Measurements from ENCODE around the gene BCL6. TPM values are rescaled to one million over a fixed set of nuclear protein-coding genes. Genes with fewer than 3 reads are reported as not detected.
A peak's percentile ranks its signal among the peaks of the same experiment; 100 is the strongest.

Gene BCL6
- total and polyA plus RNA-seq, 10 of the 15 experiments (the other 5 are each of a cell fraction or from before 2014, with no cell fraction given) = 0.04 to 0.85 (median 0.15) TPM

DNA sequence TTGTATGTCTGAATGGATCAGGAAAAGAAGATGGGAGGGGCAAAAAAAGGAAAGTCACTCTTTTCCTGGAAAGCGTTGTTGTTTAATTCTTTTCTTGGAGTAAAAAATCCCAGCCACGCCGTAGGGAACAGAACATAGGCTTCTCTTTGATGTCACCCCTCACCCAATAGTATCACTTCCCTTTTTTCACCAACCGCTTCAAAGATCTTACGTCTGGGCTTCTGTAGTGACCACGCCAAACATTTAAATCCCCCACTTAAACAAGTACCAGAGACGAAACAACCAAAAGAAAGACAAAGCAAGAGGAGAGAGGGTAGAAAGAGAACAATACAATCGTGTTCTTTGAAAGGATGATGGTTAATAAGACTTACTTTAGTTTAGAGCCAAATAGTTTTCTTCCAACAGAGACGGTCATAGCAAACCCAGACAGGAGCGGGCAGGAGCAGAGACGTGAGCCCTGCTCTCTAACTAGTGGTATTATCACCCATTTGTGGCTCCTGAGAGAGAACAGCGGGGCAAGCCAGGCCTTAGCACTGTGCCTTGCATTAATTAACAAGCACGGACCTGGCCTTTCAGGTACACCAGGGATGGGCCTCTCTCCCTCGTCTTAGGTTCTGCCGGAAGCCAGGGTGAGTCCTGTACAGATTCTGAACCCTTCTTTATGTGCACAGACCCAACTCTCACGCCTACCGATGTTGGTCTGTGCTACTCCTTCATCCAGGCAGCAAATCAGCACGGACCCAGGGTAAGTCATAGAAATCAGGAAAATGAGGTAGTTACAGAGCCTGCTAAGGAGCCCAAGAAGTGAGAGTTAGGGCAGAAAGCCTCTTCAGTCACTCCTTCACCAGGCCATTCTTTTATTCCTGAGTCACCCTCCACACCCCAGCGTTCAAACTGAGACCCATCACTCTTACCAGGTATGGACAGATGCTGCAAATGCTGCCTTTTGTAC is 28.2 kb upstream of the BCL6 start:
- H3K79me2 ChIP-seq (ENCODE audit: control insufficient read depth, insufficient read depth, low read length) = no peaks in the 10 kb centered on the region
- RAD21 ChIA-PET (ENCODE audit: unreplicated experiment) = no interaction called here
- no peak overlapping the region for H3K9ac ChIP-seq (ENCODE audit: control insufficient read depth, insufficient read depth, low read length)
- peak; percentile 48 for DNase-seq (ENCODE audit: low read depth, low spot score)
- BruUV-seq (replicated peaks) = TSS peak; percentile 98
- 0 out of 2 replicates have a peak overlapping the region, but pooled peaks have one; percentile 24 for H3K27ac ChIP-seq (ENCODE audit: control insufficient read depth, insufficient read depth)
- H3K4me2 ChIP-seq (ENCODE audit: control insufficient read depth, insufficient read depth) = peak overlapping the region; percentile 47
- SMC1A ChIA-PET (ENCODE audit: uncharacterized antibody, unreplicated experiment) = no interaction called here
- FAIRE-seq = peak; percentile 95
- H2AFZ ChIP-seq (ENCODE audit: control insufficient read depth, low read depth, low read length) = no peak overlapping the region
- in situ Hi-C loops (cut with MboI) (no loop called here), intact Hi-C loops (cut with micrococcal nuclease; ENCODE audit: unreplicated experiment) (loop anchor here (1.0 to 5.0 kb wide), 3 partner anchors 26 to 59 kb away; no protein-coding TSS in a partner anchor)
- no peaks in the 10 kb centered on the region for H3K27me3 ChIP-seq (replicated peaks in 1 of 2; ENCODE audit: control insufficient read depth in 2 of 2, insufficient read depth in 2 of 2, low read length in 1 of 2)
- no peaks in the 10 kb centered on the region for H3K36me3 ChIP-seq (ENCODE audit: control insufficient read depth in 2 of 2, insufficient read depth in 2 of 2, low read length in 1 of 2)
- WGBS (ENCODE audit: insufficient coverage, insufficient replicate concordance, low lambda C conversion rate, missing lambda C conversion rate) = 33% methylated on average over 19 of the region's 19 CpGs
- no peaks in the 10 kb centered on the region for H3K9me3 ChIP-seq (replicated peaks; ENCODE audit: control insufficient read depth, insufficient read depth, low read length)
- H3K4me3 ChIP-seq = no peak overlapping the region; the same call in 1 of the 2 replicates
- H3K4me1 ChIP-seq (ENCODE audit: control insufficient read depth, insufficient read depth, low read length) = peaks cover 39% of the 10 kb centered on the region
- POLR2A ChIA-PET = no interaction called here
- CTCF ChIA-PET = no interaction called here
- no peaks in the 10 kb centered on the region for H4K20me1 ChIP-seq (ENCODE audit: control insufficient read depth, insufficient read depth)
- peak; percentile 73 for ATAC-seq
- TF ChIP-seq EZH2 (IDR thresholded peaks at IDR 0.05; ENCODE audit: borderline replicate concordance, control insufficient read depth, low read depth, low read length) (no peak), SUZ12 (IDR thresholded peaks at IDR 0.05; ENCODE audit: unreplicated experiment) (no peak), SMAD5 (IDR thresholded peaks at IDR 0.05; ENCODE audit: low read depth) (no peak), NBN (IDR thresholded peaks at IDR 0.05) (peak; percentile 91), KDM1A (IDR thresholded peaks at IDR 0.05; ENCODE audit: borderline replicate concordance) (no peak), ATF7 (IDR thresholded peaks at IDR 0.05; ENCODE audit: low read depth) (peak; percentile 88), TAF1 (IDR thresholded peaks at IDR 0.05; ENCODE audit: borderline replicate concordance, low read depth, low read length) (no peak), SIN3A (IDR thresholded peaks at IDR 0.05; ENCODE audit: low read depth, low read length) (no peak), ZSCAN29 (IDR thresholded peaks at IDR 0.05) (no peak), CHD4 (IDR thresholded peaks at IDR 0.05) (no peak), POLR2AphosphoS5 (IDR thresholded peaks at IDR 0.05; ENCODE audit: low read length) (no peak), EED (IDR thresholded peaks at IDR 0.05; ENCODE audit: low read depth) (peak; percentile 99), HCFC1 (IDR thresholded peaks at IDR 0.05; ENCODE audit: low read length) (no peak), ETV6 (conservative IDR thresholded peaks at IDR 0.05 in 1 of 2, IDR thresholded peaks at IDR 0.05 in 1 of 2; ENCODE audit: borderline replicate concordance in 1 of 2, low read depth in 1 of 2) (peak in 1 of 2 experiments; percentile 77; a peak in 2 of 4 replicates), ZBTB33 (IDR thresholded peaks at IDR 0.05) (no peak), POLR2AphosphoS2 (IDR thresholded peaks at IDR 0.05; ENCODE audit: low read depth, low read length) (no peak), SUPT20H (IDR thresholded peaks at IDR 0.05; ENCODE audit: borderline replicate concordance, control insufficient read depth, low read depth, low read length) (no peak), NR2C1 (IDR thresholded peaks at IDR 0.05) (no peak), CBFB (IDR thresholded peaks at IDR 0.05; ENCODE audit: low read depth) (peak; percentile 77; the same call in 1 of the 2 replicates), HDAC6 (IDR thresholded peaks at IDR 0.05; ENCODE audit: unreplicated experiment) (no peak), TCF7 (IDR thresholded peaks at IDR 0.05; ENCODE audit: borderline replicate concordance) (peak; percentile 100)
- TF ChIP-seq, protein P1, sequence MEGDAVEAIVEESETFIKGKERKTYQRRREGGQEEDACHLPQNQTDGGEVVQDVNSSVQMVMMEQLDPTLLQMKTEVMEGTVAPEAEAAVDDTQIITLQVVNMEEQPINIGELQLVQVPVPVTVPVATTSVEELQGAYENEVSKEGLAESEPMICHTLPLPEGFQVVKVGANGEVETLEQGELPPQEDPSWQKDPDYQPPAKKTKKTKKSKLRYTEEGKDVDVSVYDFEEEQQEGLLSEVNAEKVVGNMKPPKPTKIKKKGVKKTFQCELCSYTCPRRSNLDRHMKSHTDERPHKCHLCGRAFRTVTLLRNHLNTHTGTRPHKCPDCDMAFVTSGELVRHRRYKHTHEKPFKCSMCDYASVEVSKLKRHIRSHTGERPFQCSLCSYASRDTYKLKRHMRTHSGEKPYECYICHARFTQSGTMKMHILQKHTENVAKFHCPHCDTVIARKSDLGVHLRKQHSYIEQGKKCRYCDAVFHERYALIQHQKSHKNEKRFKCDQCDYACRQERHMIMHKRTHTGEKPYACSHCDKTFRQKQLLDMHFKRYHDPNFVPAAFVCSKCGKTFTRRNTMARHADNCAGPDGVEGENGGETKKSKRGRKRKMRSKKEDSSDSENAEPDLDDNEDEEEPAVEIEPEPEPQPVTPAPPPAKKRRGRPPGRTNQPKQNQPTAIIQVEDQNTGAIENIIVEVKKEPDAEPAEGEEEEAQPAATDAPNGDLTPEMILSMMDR (IDR thresholded peaks at IDR 0.05 in 2 of 3, conservative IDR thresholded peaks at IDR 0.05 in 1 of 3; ENCODE audit: control insufficient read depth in 2 of 3, extremely low read depth in 1 of 3, insufficient read depth in 1 of 3, low read depth in 3 of 3, low read length in 3 of 3) = no peak
